OCI-M2 (cell line): ENCODE measurements around the gene GPC6.

Experiments
- DNase-seq: peaks from one replicate; lab custom pipeline; 2025; ENCODE audit not compliant: unreplicated experiment; lab: John Stamatoyannopoulos, UW

The GPC6 gene

GRCh38 chr13:94143624-94144350 lies 917.2 kb downstream of the GPC6 start:
- DNase-seq, result no peak

DNA sequence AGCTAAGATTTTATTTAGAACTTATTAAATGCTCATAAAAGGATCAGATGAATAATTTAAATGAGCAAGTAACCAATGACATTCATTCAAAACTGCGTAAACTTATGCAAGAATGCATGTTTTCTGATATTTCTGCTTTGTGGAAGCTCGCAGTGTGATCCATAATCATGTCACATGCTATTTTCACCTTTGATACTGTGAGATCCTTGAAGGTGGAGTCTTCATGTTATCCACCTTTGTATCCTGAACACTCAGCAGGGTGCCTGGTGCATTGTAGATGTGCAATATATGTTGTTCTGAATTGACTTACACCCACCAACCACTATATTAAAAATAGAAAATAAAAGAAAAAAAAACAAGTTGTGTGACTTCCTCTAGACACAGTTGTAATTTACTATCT lies 919.4 kb downstream of the GPC6 start:
- no peak for DNase-seq

DNA sequence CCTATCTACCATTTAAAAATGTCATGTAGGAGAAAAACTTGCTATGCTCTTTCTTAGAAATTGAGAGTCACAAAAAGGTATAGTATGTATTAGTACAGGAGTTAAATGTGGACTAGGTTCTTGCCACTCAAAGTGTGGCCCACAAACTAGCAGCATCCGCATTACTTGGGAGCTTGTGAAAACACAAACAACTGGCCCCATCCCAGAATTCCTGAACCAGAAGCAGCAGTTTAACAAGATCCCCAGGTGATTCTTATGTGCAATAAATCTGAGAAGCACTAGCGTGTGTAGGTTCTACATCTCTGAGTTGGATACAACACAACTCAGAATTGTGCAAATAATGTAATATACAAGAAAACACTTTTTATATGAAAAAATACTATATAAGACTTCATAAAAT lies 927.0 kb downstream of the GPC6 start:
- no peak for DNase-seq

GRCh38 chr13:94154367-94154766 lies 927.8 kb downstream of the GPC6 start:
- no peak for DNase-seq

DNA sequence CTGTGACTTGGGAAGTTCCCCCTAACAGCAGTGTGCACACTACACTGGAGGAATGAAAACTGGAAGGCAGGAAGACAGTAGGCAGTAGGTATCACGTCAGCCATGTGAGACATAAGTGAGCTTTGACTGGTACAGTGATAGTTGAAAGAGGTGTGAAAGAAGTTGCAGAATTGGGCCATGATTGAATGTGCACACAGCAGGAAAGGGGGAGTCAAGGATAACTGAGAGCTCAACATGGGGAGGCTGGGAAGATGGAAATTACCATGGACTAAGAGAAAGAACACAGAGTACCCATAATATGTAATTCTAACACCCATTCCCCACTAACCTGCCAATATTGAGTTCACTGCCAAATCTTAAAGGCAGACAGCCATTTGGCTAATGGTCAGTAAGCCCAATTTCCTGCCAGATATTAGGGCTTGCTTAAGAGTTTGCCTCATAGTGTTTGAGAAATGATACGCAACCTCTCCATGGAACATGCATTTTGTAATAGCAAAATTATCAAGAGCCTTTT lies 931.2 kb downstream of the GPC6 start:
- no peak for DNase-seq

GRCh38 chr13:94160875-94161274 lies 934.3 kb downstream of the GPC6 start:
- no peak for DNase-seq

DNA sequence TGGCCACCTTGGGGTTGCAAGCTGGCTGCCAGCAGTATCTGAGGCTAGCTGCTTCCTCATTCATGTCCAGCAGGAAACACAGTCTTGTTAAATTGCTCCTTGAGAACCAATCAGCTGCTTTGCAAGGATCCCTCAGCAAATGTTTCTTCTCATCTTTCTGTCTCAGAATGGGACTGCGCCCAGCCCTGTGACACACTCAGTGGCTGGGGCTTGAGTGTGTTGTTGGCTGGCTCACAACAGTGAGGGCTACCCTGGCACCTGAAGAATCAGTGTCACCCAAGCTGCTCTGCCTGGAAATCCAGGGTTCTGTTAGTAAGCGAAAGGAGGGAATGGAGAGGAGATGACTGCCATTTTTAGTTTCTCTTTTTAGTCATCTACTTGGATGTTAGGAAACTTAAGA lies 935.7 kb downstream of the GPC6 start:
- no peak for DNase-seq

DNA sequence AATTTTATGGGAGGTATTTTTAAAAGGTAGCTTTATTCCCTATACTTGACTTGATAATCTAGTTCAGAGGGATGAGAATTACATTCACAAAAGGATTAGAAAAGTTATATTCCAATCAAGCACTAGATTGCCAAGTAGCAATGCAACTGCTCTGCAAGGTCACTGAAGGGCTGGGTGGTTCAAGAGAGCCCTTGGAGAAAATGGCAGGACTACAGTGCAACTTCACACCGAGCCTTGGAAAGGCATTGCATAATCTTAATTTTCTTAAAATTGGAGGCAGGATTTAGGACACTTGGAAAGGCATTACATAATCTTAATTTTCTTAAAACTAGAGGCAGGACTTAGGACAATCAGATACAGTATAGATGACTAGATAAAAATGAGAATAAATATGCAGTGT lies 936.9 kb downstream of the GPC6 start:
- no peak for DNase-seq

- no peak for DNase-seq
Observed at GRCh38 chr13:94168783-94169453, 942.3 kb downstream of the GPC6 start.

DNA sequence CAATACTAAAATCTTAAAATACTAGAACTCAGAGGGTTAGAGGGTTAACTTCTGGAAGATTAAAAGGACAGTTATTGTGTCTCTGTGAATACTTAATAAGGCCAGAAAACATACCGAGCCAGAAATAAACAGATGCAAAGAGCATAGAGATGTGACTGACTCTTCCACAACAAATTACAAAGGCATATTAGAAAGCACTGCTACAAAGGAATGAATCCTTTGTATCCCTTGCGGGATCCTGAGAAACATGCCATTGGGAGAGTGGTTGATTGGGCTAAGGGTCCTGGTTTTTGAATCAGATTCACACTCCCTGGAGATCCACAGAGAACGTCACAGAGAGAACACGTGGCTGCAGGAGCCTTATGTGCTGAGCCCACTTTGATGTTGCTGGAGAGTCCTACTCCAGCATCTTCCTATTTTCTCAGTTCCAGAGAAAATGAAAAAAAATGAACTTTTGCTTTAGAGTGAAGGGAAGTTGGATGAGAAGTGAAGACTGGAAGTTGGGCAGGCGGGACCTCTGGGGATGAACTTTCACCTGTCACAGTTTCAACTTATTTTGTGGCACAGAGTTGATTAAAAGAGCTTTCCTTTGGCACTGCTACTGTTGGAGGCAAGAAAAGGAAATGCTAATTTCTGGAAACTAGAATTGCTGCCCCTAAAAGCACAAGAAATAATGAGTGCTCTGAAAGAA lies 943.0 kb downstream of the GPC6 start:
- DNase-seq, result no peak

GRCh38 chr13:94170145-94170571 lies 943.6 kb downstream of the GPC6 start:
- DNase-seq, result no peak

GRCh38 chr13:94172416-94172815 lies 945.8 kb downstream of the GPC6 start:
- no peak for DNase-seq

GRCh38 chr13:94173312-94173854 lies 946.8 kb downstream of the GPC6 start:
- DNase-seq, result no peak

- no peak for DNase-seq
Observed at GRCh38 chr13:94174009-94174408, 947.4 kb downstream of the GPC6 start.

DNA sequence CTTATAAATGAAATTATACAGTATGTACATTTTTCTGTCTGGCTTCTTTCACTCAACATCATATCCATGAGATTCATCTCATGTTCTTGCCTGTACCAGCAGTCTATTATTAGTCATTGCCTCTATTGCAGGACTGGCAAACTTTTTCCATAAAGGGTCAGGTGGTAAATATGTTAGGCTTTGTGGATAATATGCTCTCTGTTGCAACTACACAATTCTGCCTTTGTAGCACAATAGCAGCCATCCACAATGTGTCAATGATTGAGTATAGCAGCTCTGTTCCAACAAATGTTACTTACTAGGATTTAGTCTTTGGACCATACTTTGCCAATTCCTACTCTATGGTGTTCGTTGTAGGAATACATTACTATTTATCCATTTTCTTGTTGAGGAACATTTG lies 948.5 kb downstream of the GPC6 start:
- DNase-seq, result no peak

- no peak for DNase-seq
Observed at GRCh38 chr13:94176561-94176960, 950.0 kb downstream of the GPC6 start.

DNA sequence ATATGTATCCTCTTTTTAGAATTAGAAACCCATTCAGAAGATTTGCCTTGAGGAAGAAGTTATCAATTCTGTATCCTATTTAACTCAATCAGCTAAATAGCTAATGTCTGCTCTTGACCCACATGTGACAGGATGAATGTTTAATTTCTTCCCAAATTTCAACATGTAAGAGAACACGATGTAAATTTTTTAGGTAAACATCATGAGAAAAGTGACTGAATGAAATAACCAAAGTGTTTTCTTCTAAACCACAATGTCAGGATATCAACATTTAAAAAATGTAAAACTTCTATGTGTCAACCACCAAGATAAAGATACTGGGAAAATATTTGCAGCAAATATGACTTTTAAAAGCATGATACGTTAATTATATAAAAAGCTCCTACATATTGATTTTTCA lies 950.4 kb downstream of the GPC6 start:
- no peak for DNase-seq

- no peak for DNase-seq
Observed at GRCh38 chr13:94178625-94179244, 952.1 kb downstream of the GPC6 start.

GRCh38 chr13:94181461-94182107 lies 955.0 kb downstream of the GPC6 start:
- DNase-seq, result no peak

DNA sequence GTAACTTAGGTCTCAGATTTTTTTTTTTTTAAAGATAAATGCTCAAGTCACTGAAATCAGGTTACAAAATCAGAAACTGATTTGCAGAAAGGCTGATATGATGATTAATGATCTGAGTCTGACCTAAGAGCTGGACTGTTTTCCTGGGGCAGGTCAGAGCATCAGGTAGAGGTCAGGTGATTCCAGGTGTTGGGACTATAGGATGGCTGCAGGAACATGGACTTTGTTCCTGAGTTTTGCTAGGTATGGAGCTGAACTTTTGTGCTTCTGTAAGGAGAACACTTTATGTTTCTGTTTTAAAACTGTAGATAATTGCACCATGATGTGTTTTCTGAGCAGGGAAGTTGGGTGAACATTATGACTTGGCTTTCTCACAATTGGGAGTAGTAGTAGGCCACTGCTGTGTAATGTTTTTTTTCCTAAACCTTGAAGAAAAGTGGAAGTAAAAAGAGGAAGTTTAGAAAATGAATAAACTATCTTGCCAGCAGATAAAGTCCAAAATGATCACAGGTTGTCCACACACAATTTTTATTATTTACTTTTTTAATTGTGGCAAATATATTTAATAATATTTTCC lies 955.7 kb downstream of the GPC6 start:
- DNase-seq, result no peak
